HepG2 (cell line): Measurements from ENCODE around the gene EML2. TPM values are rescaled to one million over a fixed set of nuclear protein-coding genes. Genes with fewer than 3 reads are reported as not detected.

ENCODE experiments used
- ATAC-seq: fragments of 200-7000 bp; cut with Tn5 transposase; 3 replicates; pipeline ENCODE4 v1.9.1; 2020; ENCODE audit warnings: mild to moderate bottlenecking, moderate library complexity
- BruUV-seq: library from RNA; stranded (reverse); fragments of 400-500 nt; replicated peaks from 2 replicates; lab custom pipeline; 2021; lab: Mats Ljungman, UMichigan
- CTCF ChIA-PET: fragments of 300-600 bp; formaldehyde crosslinking; extraction: SDS; loops from one replicate; lab custom pipeline; 2021; ENCODE audit warnings: low total read pairs, inconsistent platforms, low intra/inter-chr PET ratio; lab: Yijun Ruan, JAX
- POLR2A ChIA-PET: fragments of 350-600 bp; sonication (Branson Sonifier 250); formaldehyde crosslinking; loops from one replicate; lab custom pipeline; 2020; ENCODE audit warnings: antibody characterized with exemption, inconsistent platforms; lab: Yijun Ruan, JAX
- DNase-seq: peaks from one replicate; pipeline ENCODE4 v3.0.0-alpha.2; 2015; ENCODE audit warnings: low spot score
- FAIRE-seq: peaks from 3 replicates; lab custom pipeline; 2011; peaks lifted over from hg19 to GRCh38; lab: Jason Lieb, UNC
- H2AFZ ChIP-seq: one replicate; pipeline ENCODE4 v1.6.1; 2011; ENCODE audit warnings: low read length, inconsistent platforms
- H3K27ac ChIP-seq: fragments of 300-600 bp; 3 replicates; pipeline ENCODE4 v1.8.0; 2011; ENCODE audit warnings: mixed run types, mild to moderate bottlenecking, mixed read lengths, low read length, inconsistent platforms; ENCODE audit not compliant: insufficient read depth; ENCODE audit errors: extremely low read length
- H3K27me3 ChIP-seq, 2 experiments: fragments of 200-600 bp in 1 of 2; 2 replicates in 1 of 2; 3 replicates in 1 of 2; pipeline versions ENCODE4 v1.6.0 to v1.8.0; 2011; ENCODE audit warnings: low read length in 2 of 2, mild to moderate bottlenecking in 2 of 2, moderate library complexity in 2 of 2, inconsistent platforms in 1 of 2; ENCODE audit not compliant: insufficient read depth in 2 of 2, control insufficient read depth in 1 of 2
- H3K36me3 ChIP-seq, 2 experiments: fragments of 200-600 bp in 1 of 2; replicated peaks in 1 of 2; 2 replicates in 1 of 2; 3 replicates in 1 of 2; pipeline versions ENCODE4 v1.5.1 to v1.8.0; 2011; ENCODE audit warnings: low read length in 2 of 2, inconsistent platforms in 1 of 2; ENCODE audit not compliant: insufficient read depth in 2 of 2, control insufficient read depth in 1 of 2
- H3K4me1 ChIP-seq: 2 replicates; pipeline ENCODE4 v1.5.1; 2012; ENCODE audit warnings: low read length, inconsistent platforms; ENCODE audit not compliant: insufficient read depth
- H3K4me2 ChIP-seq: 2 replicates; pipeline ENCODE4 v1.6.0; 2011; ENCODE audit warnings: low read depth, low read length, inconsistent platforms
- H3K4me3 ChIP-seq, 3 experiments: fragments of 200-600 bp in 1 of 3; sonication (generic), shearing (Covaris generic) in 1 of 3; replicated peaks in 1 of 3; 2 replicates each; pipeline ENCODE4 v1.5.1; 2011 to 2016; ENCODE audit warnings: low read length in 3 of 3, inconsistent platforms in 2 of 3, low read depth in 2 of 3, mild to moderate bottlenecking in 2 of 3, control low read depth in 1 of 3, mixed read lengths in 1 of 3; ENCODE audit not compliant: insufficient read depth in 1 of 3
- H3K79me2 ChIP-seq: one replicate; pipeline ENCODE4 v1.6.1; 2011; ENCODE audit warnings: low read length, inconsistent platforms; ENCODE audit not compliant: insufficient read depth
- H3K9ac ChIP-seq: 2 replicates; pipeline ENCODE4 v1.6.0; 2011; ENCODE audit warnings: mild to moderate bottlenecking, low read depth, low read length, inconsistent platforms; ENCODE audit not compliant: insufficient read depth
- H3K9me3 ChIP-seq: 2 replicates; pipeline ENCODE4 v1.5.1; 2012; ENCODE audit warnings: mild to moderate bottlenecking, low read length
- H4K20me1 ChIP-seq: 2 replicates; pipeline ENCODE4 v1.6.0; 2011; ENCODE audit warnings: inconsistent platforms, mild to moderate bottlenecking, low read length, moderate library complexity; ENCODE audit not compliant: insufficient read depth
- HES4 ChIP-seq: sonication (generic); formaldehyde crosslinking; IDR thresholded peaks from 2 replicates; pipeline ENCODE4 v1.9.0; 2021; ENCODE audit warnings: mild to moderate bottlenecking, missing genetic modification reagents, borderline replicate concordance
- MAZ ChIP-seq, 2 experiments: sonication (generic) in 1 of 2; formaldehyde crosslinking in 1 of 2; IDR thresholded peaks; 2 replicates each; pipeline versions ENCODE4 v1.5.0 to v1.6.1; 2012 to 2020; ENCODE audit warnings: low read depth in 2 of 2, mild to moderate bottlenecking in 2 of 2, borderline replicate concordance in 1 of 2, improper control_type of control experiment in 1 of 2, low read length in 1 of 2, missing genetic modification reagents in 1 of 2, moderate library complexity in 1 of 2
- ZFP37 ChIP-seq: sonication (generic); formaldehyde crosslinking; IDR thresholded peaks from 2 replicates; pipeline ENCODE4 v1.4.0; 2020; ENCODE audit warnings: missing genetic modification reagents, borderline replicate concordance
- ZNF773 ChIP-seq: sonication (generic); formaldehyde crosslinking; IDR thresholded peaks from 2 replicates; pipeline ENCODE4 v1.4.0; 2020; ENCODE audit warnings: missing genetic modification reagents, borderline replicate concordance
- WGBS: methylation state at CpG from one replicate; pipeline ENCODE4 v1.1.6; 2017; ENCODE audit warnings: low lambda C conversion rate; 5-methylcytosine and 5-hydroxymethylcytosine counted together
- in situ Hi-C: cut with HindIII; loops from 2 replicates; pipeline ENCODE4 v1.10.0; 2017; ENCODE audit warnings: low pct_unique_long_range_greater_than_20kb; ENCODE audit not compliant: extremely low pct_ligation_motif_present
- intact Hi-C: fragments of 100-400 bp; cut with micrococcal nuclease; formaldehyde crosslinking; loops from one replicate; pipeline ENCODE4 v1.10.0; 2022; ENCODE audit not compliant: unreplicated experiment
- polyA plus RNA-seq, 8 experiments: library from polyadenylated mRNA; depleted of rRNA in 3 of 8; stranded (reverse) in 7 of 8; unstranded in 1 of 8; fragments of >200 nt; fragmentation: Illumina TruSeq in 4 of 8; extraction: Trizol in 4 of 8; gene quantifications; 2 replicates each; pipeline versions ENCODE4 v1.2.1 to v1.2.3, GENCODE V29; 2011 to 2016; ENCODE audit warnings: low read depth in 4 of 8, missing spikeins in 1 of 8, mixed read lengths in 1 of 8; ENCODE audit not compliant: insufficient read depth in 1 of 8
- total RNA-seq, 5 experiments: library from RNA; depleted of rRNA; stranded (reverse); fragments of >200 nt; fragmentation: Illumina TruSeq; extraction: Trizol; gene quantifications; 2 replicates each; pipeline ENCODE4 v1.2.3, GENCODE V29; 2016; ENCODE audit warnings: low read depth in 1 of 5
- TF ChIP-seq, protein P1 (sequence below): sonication (generic); formaldehyde crosslinking; conservative IDR thresholded peaks from 2 replicates; pipeline ENCODE4 v1.8.0; 2022; ENCODE audit warnings: missing genetic modification reagents
- TF ChIP-seq, protein P2 (sequence below): sonication (generic); formaldehyde crosslinking; IDR thresholded peaks from 2 replicates; pipeline ENCODE4 v1.4.0; 2020; ENCODE audit warnings: missing genetic modification reagents, borderline replicate concordance

Gene EML2
- total and polyA plus RNA-seq, 2 of the 13 experiments (the other 11 are each of a cell fraction or from before 2014, with no cell fraction given): 7.3 to 12.9 TPM

DNA sequence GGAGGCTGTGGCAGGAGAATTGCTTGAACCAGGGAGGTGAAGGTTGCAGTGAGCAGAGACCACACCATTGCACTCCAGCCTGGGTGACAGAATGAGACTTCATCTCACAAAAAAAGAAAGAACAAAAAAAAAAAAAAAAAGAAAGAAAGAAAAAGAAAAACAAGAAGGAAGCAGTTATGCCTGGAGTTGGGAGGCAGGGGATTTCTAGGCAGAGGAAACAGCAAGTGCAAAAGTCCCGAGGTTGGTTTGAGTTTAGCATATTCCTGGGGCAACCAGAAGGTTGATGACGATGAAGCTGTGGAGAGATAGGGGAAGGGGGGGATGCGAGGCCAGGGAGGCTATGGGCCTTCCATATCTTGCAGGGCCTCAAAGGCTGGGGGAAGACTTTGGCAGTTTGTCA, 11.5 kb upstream of the EML2 start:
- H3K79me2 ChIP-seq: no peaks in the 10 kb centered on the region
- no peak for ATAC-seq
- no peaks in the 10 kb centered on the region for H3K36me3 ChIP-seq
- BruUV-seq: no TSS peak
- peaks cover 9% of the 10 kb centered on the region for H3K4me1 ChIP-seq
- H3K4me3 ChIP-seq: no peak overlapping the region
- intact Hi-C loops: no loop called here
- no peak overlapping the region for H3K27ac ChIP-seq
- CTCF ChIA-PET: no interaction called here
- POLR2A ChIA-PET: interaction anchor here (1.8 kb wide), 1 partner anchor 9 kb away, joined by 4 read pairs; no protein-coding TSS in a partner anchor
- no peak overlapping the region for H2AFZ ChIP-seq
- WGBS: 25% methylated on average over 3 of the region's 3 CpGs
- H4K20me1 ChIP-seq: no peaks in the 10 kb centered on the region
- H3K27me3 ChIP-seq: peaks cover 0 to 3% of the 10 kb centered on the region in 2 experiments; a peak in 1 of 5 replicates
- DNase-seq: no peak
- in situ Hi-C loops: no loop called here
- no peak overlapping the region for H3K4me2 ChIP-seq
- no peak for TF ChIP-seq MAZ (IDR thresholded peaks at IDR 0.05; ENCODE audit: borderline replicate concordance, low read depth, low read length)
- TF ChIP-seq MAZ (CRISPR knock-in tag; IDR thresholded peaks at IDR 0.05; ENCODE audit: low read depth): no peak
- TF ChIP-seq, protein P1, sequence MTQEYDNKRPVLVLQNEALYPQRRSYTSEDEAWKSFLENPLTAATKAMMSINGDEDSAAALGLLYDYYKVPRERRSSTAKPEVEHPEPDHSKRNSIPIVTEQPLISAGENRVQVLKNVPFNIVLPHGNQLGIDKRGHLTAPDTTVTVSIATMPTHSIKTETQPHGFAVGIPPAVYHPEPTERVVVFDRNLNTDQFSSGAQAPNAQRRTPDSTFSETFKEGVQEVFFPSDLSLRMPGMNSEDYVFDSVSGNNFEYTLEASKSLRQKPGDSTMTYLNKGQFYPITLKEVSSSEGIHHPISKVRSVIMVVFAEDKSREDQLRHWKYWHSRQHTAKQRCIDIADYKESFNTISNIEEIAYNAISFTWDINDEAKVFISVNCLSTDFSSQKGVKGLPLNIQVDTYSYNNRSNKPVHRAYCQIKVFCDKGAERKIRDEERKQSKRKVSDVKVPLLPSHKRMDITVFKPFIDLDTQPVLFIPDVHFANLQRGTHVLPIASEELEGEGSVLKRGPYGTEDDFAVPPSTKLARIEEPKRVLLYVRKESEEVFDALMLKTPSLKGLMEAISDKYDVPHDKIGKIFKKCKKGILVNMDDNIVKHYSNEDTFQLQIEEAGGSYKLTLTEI (CRISPR knock-in tag): no peak
- no peak for TF ChIP-seq ZFP37
- TF ChIP-seq HES4 (CRISPR knock-in tag): no peak
- no peak for TF ChIP-seq ZNF773 (CRISPR knock-in tag)
- TF ChIP-seq, protein P2, sequence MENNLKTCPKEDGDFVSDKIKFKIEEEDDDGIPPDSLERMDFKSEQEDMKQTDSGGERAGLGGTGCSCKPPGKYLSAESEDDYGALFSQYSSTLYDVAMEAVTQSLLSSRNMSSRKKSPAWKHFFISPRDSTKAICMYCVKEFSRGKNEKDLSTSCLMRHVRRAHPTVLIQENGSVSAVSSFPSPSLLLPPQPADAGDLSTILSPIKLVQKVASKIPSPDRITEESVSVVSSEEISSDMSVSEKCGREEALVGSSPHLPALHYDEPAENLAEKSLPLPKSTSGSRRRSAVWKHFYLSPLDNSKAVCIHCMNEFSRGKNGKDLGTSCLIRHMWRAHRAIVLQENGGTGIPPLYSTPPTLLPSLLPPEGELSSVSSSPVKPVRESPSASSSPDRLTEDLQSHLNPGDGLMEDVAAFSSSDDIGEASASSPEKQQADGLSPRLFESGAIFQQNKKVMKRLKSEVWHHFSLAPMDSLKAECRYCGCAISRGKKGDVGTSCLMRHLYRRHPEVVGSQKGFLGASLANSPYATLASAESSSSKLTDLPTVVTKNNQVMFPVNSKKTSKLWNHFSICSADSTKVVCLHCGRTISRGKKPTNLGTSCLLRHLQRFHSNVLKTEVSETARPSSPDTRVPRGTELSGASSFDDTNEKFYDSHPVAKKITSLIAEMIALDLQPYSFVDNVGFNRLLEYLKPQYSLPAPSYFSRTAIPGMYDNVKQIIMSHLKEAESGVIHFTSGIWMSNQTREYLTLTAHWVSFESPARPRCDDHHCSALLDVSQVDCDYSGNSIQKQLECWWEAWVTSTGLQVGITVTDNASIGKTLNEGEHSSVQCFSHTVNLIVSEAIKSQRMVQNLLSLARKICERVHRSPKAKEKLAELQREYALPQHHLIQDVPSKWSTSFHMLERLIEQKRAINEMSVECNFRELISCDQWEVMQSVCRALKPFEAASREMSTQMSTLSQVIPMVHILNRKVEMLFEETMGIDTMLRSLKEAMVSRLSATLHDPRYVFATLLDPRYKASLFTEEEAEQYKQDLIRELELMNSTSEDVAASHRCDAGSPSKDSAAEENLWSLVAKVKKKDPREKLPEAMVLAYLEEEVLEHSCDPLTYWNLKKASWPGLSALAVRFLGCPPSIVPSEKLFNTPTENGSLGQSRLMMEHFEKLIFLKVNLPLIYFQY: no peak
- no peaks in the 10 kb centered on the region for H3K9me3 ChIP-seq
- H3K9ac ChIP-seq: no peak overlapping the region
- no peak for FAIRE-seq
